Measurements from ENCODE around the gene DPYD.

The DPYD gene

GRCh38 chr1:97680894-97681293 lies 239.9 kb downstream of the DPYD start:
- DNase-seq: no peak

GRCh38 chr1:97680470-97680869 lies 240.4 kb downstream of the DPYD start:
- DNase-seq: no peak

GRCh38 chr1:97677702-97678101 lies 243.1 kb downstream of the DPYD start:
- no peak for DNase-seq

- DNase-seq: no peak
Observed at GRCh38 chr1:97674517-97674916, 246.3 kb downstream of the DPYD start.

GRCh38 chr1:97668945-97669344 lies 251.9 kb downstream of the DPYD start:
- no peak for DNase-seq

GRCh38 chr1:97660431-97661105 lies 260.3 kb downstream of the DPYD start:
- DNase-seq: no peak

GRCh38 chr1:97654876-97655585 lies 265.8 kb downstream of the DPYD start:
- DNase-seq: no peak

GRCh38 chr1:97651250-97651649 lies 269.6 kb downstream of the DPYD start:
- DNase-seq: no peak

GRCh38 chr1:97649591-97649990 lies 271.2 kb downstream of the DPYD start:
- DNase-seq: no peak

GRCh38 chr1:97647776-97648175 lies 273.1 kb downstream of the DPYD start:
- DNase-seq: no peak

- no peak for DNase-seq
Observed at GRCh38 chr1:97646071-97646470, 274.8 kb downstream of the DPYD start.

- no peak for DNase-seq
Observed at GRCh38 chr1:97640677-97641076, 280.2 kb downstream of the DPYD start.

GRCh38 chr1:97636941-97637340 lies 283.9 kb downstream of the DPYD start:
- DNase-seq: no peak

- DNase-seq: no peak
Observed at GRCh38 chr1:97634758-97635157, 286.1 kb downstream of the DPYD start.

GRCh38 chr1:97632776-97633175 lies 288.1 kb downstream of the DPYD start:
- no peak for DNase-seq

- DNase-seq: no peak
Observed at GRCh38 chr1:97632075-97632474, 288.8 kb downstream of the DPYD start.

- DNase-seq: no peak
Observed at GRCh38 chr1:97630948-97631347, 289.9 kb downstream of the DPYD start.

- no peak for DNase-seq
Observed at GRCh38 chr1:97630281-97630680, 290.6 kb downstream of the DPYD start.

GRCh38 chr1:97623220-97623619 lies 297.6 kb downstream of the DPYD start:
- DNase-seq: no peak

- DNase-seq: no peak
Observed at GRCh38 chr1:97621955-97622354, 298.9 kb downstream of the DPYD start.

GRCh38 chr1:97619706-97620105 lies 301.1 kb downstream of the DPYD start:
- no peak for DNase-seq

- DNase-seq: no peak
Observed at GRCh38 chr1:97610748-97611147, 310.1 kb downstream of the DPYD start.

- DNase-seq: no peak
Observed at GRCh38 chr1:97610102-97610501, 310.7 kb downstream of the DPYD start.

- no peak for DNase-seq
Observed at GRCh38 chr1:97608272-97608671, 312.6 kb downstream of the DPYD start.

- DNase-seq: no peak
Observed at GRCh38 chr1:97603776-97604175, 317.1 kb downstream of the DPYD start.
